ENCODE results near the gene DDX1.

DNA sequence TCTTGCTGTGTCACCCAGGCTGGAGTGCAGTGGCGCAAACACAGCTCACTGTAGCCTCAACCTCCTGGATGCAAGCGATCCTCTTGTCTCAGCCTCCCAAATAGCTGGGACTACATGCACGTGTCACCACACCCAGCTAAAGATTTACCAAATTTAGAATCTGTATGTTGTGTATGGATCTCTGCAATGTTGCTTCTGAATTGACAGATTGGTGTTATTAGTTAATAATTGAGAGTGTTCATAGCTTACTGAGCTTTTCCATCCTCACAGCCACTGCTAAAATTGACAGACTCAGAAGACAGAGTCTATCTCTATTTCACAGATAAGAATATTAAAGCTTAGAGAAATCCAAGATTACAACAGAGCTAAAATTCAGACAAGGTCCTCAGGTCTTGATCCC is 26.3 kb upstream of the DDX1 start:
- TF ChIP-seq, protein P1, sequence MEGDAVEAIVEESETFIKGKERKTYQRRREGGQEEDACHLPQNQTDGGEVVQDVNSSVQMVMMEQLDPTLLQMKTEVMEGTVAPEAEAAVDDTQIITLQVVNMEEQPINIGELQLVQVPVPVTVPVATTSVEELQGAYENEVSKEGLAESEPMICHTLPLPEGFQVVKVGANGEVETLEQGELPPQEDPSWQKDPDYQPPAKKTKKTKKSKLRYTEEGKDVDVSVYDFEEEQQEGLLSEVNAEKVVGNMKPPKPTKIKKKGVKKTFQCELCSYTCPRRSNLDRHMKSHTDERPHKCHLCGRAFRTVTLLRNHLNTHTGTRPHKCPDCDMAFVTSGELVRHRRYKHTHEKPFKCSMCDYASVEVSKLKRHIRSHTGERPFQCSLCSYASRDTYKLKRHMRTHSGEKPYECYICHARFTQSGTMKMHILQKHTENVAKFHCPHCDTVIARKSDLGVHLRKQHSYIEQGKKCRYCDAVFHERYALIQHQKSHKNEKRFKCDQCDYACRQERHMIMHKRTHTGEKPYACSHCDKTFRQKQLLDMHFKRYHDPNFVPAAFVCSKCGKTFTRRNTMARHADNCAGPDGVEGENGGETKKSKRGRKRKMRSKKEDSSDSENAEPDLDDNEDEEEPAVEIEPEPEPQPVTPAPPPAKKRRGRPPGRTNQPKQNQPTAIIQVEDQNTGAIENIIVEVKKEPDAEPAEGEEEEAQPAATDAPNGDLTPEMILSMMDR (IDR thresholded peaks at IDR 0.05), result no peak
- no peak for TF ChIP-seq POLR2A (IDR thresholded peaks at IDR 0.05)

All from adrenal gland (tissue), 5 donors.